ENCODE results near the gene ISM2.

- no peak for TF ChIP-seq CTCF (IDR thresholded peaks at IDR 0.05)
- no peak for TF ChIP-seq EZH2 (IDR thresholded peaks at IDR 0.05; ENCODE audit: borderline replicate concordance, insufficient read depth, low read depth, low read length, poor library complexity, severe bottlenecking)
Measured at GRCh38 chr14:77482422-77482821, 16.2 kb downstream of the ISM2 start.
